Spleen (tissue), 11 donors: ENCODE results near the gene KCND2. TPM values are rescaled to one million over a fixed set of nuclear protein-coding genes. Genes with fewer than 3 reads are reported as not detected.

Source experiments
- DNase-seq: peaks from one replicate; pipeline ENCODE4 v3.0.0-alpha.2; 2020
- H3K27ac ChIP-seq, 8 donors: fragments of 200-600 bp; sonication (generic) in 7 of 8; 1 replicate in 4 of 8; 2 replicates in 4 of 8; pipeline versions ENCODE4 v1.5.0 to v1.8.0; 2016 to 2021; ENCODE audit warnings: inconsistent platforms in 4 of 8, mild to moderate bottlenecking in 4 of 8, moderate library complexity in 1 of 8
- H3K27me3 ChIP-seq, 7 donors: fragments of 200-600 bp; sonication (generic) in 6 of 7; replicated peaks in 1 of 7; 1 replicate in 4 of 7; 2 replicates in 3 of 7; pipeline versions ENCODE4 v1.5.0 to v1.8.0; 2016 to 2021; ENCODE audit warnings: inconsistent platforms in 3 of 7, mild to moderate bottlenecking in 1 of 7
- H3K36me3 ChIP-seq, 6 donors: fragments of 200-600 bp; sonication (generic) in 5 of 6; 1 replicate in 4 of 6; 2 replicates in 2 of 6; pipeline versions ENCODE4 v1.5.0 to v1.8.0; 2016 to 2021; ENCODE audit warnings: inconsistent platforms in 2 of 6
- H3K4me1 ChIP-seq, 6 donors: fragments of 200-600 bp; sonication (generic) in 5 of 6; 1 replicate in 3 of 6; 2 replicates in 3 of 6; pipeline versions ENCODE4 v1.5.0 to v1.8.0; 2016 to 2021; ENCODE audit warnings: inconsistent platforms in 3 of 6
- H3K4me3 ChIP-seq, 8 donors: fragments of 200-600 bp; sonication (generic) in 7 of 8; 1 replicate in 4 of 8; 2 replicates in 4 of 8; pipeline versions ENCODE4 v1.5.0 to v1.8.0; 2016 to 2021; ENCODE audit warnings: inconsistent platforms in 4 of 8, mild to moderate bottlenecking in 4 of 8, moderate library complexity in 2 of 8
- H3K9me3 ChIP-seq, 8 donors: fragments of 200-600 bp; sonication (generic) in 7 of 8; 1 replicate in 4 of 8; 2 replicates in 4 of 8; pipeline versions ENCODE4 v1.5.0 to v1.8.0; 2016 to 2021; ENCODE audit warnings: inconsistent platforms in 4 of 8
- POLR2A ChIP-seq, 3 donors: fragments of 450-650 bp; IDR thresholded peaks; one replicate each; pipeline ENCODE4 v1.5.1; 2017; ENCODE audit warnings: antibody characterized with exemption in 3 of 3, mild to moderate bottlenecking in 1 of 3
- POLR2AphosphoS5 ChIP-seq, 3 donors: sonication (generic); formaldehyde crosslinking; IDR thresholded peaks; one replicate each; pipeline ENCODE4 v1.5.1; 2017; ENCODE audit warnings: antibody characterized with exemption in 3 of 3
- WGBS, 5 donors: extraction: QIAGEN DNeasy Blood & Tissue Kit in 3 of 5; methylation state at CpG; one replicate each; pipeline versions ENCODE4 v1.1.5 to v1.1.7; 2013 to 2018; 5-methylcytosine and 5-hydroxymethylcytosine counted together
- intact Hi-C: fragments of 100-400 bp; cut with DNase I; formaldehyde crosslinking; loops from one replicate; pipeline ENCODE4 v1.15.0; 2023; ENCODE audit warnings: low total_unique reads
- polyA plus RNA-seq, 3 donors: library from polyadenylated mRNA; stranded (reverse); fragments of 200-250 nt; gene quantifications; one replicate each; pipeline ENCODE4 v1.2.1, GENCODE V29; 2013
- total RNA-seq, 7 donors: library from RNA; depleted of rRNA in 3 of 7; stranded (reverse); fragments of >200 nt in 3 of 7; fragmentation: NEBNext Ultra II Directional in 4 of 7; extraction: Animal tissue kit (Norgen Biotek cat#: 25700) in 4 of 7; gene quantifications; one replicate each; pipeline versions ENCODE4 v1.1.0 to v1.2.1, GENCODE V29; 2016 to 2021
- TF ChIP-seq, protein P1 (sequence below), 11 experiments: fragments of 200-600 bp in 7 of 11; fragments of 450-650 bp in 4 of 11; sonication (generic) in 4 of 11; IDR thresholded peaks in 8 of 11; conservative IDR thresholded peaks in 3 of 11; 1 replicate in 7 of 11; 2 replicates in 4 of 11; pipeline versions ENCODE4 v1.4.0 to v1.8.0; 2016 to 2021; ENCODE audit warnings: antibody characterized with exemption in 11 of 11, inconsistent platforms in 4 of 11, mild to moderate bottlenecking in 1 of 11
- donor health status: healthy with polysubstance abuse.
- donor health status: DM: no; HTN: no; CAD: no; lungs with moderate emphysema.
- donor health status: DM: no; HTN: no; CAD: no.
- donor health status: Bipolar disorder and iron deficiency.
- donor health status: healthy.
- donor health status: DM: no; HTN: no; CAD: no.
- donor health status: DM: yes; HTN: yes; CAD: no.

KCND2 gene
- total and polyA plus RNA-seq, 10 donors: 0.02 to 0.80 (median 0.26) TPM; not detected in 1

DNA sequence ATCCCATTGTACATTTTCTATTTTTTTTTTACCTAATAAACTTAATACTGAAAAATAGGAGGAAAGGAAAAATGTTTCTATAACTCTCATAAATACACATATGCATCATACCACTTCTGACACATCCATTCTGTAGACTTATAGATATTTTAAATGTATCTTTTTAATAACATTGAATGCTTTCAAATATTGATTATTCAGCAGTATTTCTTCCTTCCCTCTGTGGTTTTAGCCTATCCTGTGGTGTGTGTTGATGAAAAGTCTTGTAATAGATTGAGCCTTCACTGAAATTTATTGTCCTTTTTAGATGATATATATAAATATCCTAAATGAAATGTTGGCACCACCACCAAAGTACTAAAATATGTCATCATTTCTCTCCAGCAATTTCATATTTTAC lies 366.9 kb downstream of the KCND2 start:
- TF ChIP-seq, protein P1, sequence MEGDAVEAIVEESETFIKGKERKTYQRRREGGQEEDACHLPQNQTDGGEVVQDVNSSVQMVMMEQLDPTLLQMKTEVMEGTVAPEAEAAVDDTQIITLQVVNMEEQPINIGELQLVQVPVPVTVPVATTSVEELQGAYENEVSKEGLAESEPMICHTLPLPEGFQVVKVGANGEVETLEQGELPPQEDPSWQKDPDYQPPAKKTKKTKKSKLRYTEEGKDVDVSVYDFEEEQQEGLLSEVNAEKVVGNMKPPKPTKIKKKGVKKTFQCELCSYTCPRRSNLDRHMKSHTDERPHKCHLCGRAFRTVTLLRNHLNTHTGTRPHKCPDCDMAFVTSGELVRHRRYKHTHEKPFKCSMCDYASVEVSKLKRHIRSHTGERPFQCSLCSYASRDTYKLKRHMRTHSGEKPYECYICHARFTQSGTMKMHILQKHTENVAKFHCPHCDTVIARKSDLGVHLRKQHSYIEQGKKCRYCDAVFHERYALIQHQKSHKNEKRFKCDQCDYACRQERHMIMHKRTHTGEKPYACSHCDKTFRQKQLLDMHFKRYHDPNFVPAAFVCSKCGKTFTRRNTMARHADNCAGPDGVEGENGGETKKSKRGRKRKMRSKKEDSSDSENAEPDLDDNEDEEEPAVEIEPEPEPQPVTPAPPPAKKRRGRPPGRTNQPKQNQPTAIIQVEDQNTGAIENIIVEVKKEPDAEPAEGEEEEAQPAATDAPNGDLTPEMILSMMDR (IDR thresholded peaks at IDR 0.05 in 8 of 11, conservative IDR thresholded peaks at IDR 0.05 in 3 of 11): no peak
- TF ChIP-seq POLR2AphosphoS5 (IDR thresholded peaks at IDR 0.05): no peak
- no peak for TF ChIP-seq POLR2A (IDR thresholded peaks at IDR 0.05)
- no peak for DNase-seq
- Histone ChIP-seq H3K9me3 (no peaks in the 10 kb centered on the region), H3K27me3 (no peaks in the 10 kb centered on the region), H3K4me1 (no peaks in the 10 kb centered on the region), H3K27ac (no peak overlapping the region), H3K36me3 (no peaks in the 10 kb centered on the region), H3K4me3 (no peak overlapping the region)
- intact Hi-C loops: no loop called here

DNA sequence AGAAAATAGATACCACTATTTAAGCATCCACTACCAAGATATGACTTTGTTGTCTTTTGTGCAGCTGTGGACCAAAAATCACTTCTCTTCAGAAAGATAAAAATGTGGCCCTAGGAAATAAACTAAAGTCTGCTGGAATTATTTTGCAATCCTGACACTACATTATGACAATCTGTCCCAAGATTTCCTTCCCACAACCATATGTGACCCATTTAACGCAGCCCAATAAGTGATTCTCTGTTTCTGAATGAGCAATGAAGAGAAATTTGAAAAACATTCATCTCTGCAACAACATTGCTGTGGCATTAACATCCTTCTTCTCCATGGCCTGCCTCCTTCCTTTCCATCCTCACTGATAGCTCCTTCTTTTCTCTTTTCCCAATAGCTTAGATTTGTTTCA lies 373.0 kb downstream of the KCND2 start:
- WGBS, 5 donors: 62 to 83% (median 81%) methylated on average over 1 of the region's 1 CpG
- TF ChIP-seq POLR2A (IDR thresholded peaks at IDR 0.05) (no peak), POLR2AphosphoS5 (IDR thresholded peaks at IDR 0.05) (no peak)
- TF ChIP-seq, protein P1 (IDR thresholded peaks at IDR 0.05 in 8 of 11, conservative IDR thresholded peaks at IDR 0.05 in 3 of 11): no peak
- Histone ChIP-seq H3K4me3 (no peak overlapping the region), H3K36me3 (no peaks in the 10 kb centered on the region), H3K27me3 (no peaks in the 10 kb centered on the region), H3K9me3 (no peaks in the 10 kb centered on the region), H3K4me1 (no peaks in the 10 kb centered on the region), H3K27ac (no peak overlapping the region)
- intact Hi-C loops: no loop called here
- no peak for DNase-seq

DNA sequence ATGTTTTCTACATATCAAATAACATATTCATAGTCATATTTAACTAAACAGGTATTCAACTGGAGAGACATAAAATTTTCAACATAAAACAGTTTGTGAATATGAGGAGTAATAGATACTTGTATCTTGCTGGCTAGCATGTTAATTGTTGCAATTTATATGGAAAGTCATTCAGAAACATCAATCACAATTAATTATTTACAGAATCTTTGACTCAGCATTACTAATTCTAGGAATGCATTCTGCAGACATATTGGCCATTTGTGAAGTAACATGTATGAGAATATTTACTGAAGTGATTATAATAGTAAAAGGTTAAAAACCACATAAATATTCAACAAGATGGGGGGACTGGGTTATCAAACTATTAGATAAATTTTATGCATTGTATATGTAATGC lies 381.3 kb downstream of the KCND2 start:
- TF ChIP-seq POLR2A (IDR thresholded peaks at IDR 0.05) (no peak), POLR2AphosphoS5 (IDR thresholded peaks at IDR 0.05) (no peak)
- TF ChIP-seq, protein P1 (IDR thresholded peaks at IDR 0.05 in 8 of 11, conservative IDR thresholded peaks at IDR 0.05 in 3 of 11): no peak
- intact Hi-C loops: no loop called here
- Histone ChIP-seq H3K27me3 (no peaks in the 10 kb centered on the region), H3K9me3 (peaks cover 0 to 11% (median 0%) of the 10 kb centered on the region in 8 donors), H3K27ac (no peak overlapping the region), H3K4me1 (no peaks in the 10 kb centered on the region), H3K4me3 (no peak overlapping the region), H3K36me3 (no peaks in the 10 kb centered on the region)
- DNase-seq: no peak

DNA sequence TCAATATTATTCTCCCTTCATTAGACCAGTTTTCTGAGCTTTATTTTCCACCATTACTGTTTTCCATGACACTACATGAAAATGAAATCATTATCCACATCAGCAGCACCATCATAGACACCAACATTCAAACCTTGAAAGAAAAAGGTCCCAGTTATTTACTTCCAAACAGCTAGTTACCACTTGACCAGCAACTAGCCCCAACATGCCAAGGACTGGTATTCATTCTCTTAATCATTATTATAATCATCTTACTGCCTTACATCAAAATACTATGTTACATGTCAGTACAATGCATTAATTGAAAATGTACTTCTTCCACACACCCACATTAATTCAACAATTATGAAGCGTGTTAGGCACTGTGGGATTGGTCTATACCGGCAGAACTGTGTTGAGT lies 385.5 kb downstream of the KCND2 start:
- Histone ChIP-seq H3K9me3 (no peaks in the 10 kb centered on the region), H3K27ac (no peak overlapping the region), H3K4me3 (no peak overlapping the region), H3K4me1 (no peaks in the 10 kb centered on the region), H3K36me3 (no peaks in the 10 kb centered on the region), H3K27me3 (no peaks in the 10 kb centered on the region)
- DNase-seq: no peak
- WGBS, 5 donors: 85 to 97% (median 91%) methylated on average over 2 of the region's 2 CpGs
- TF ChIP-seq, protein P1 (IDR thresholded peaks at IDR 0.05 in 8 of 11, conservative IDR thresholded peaks at IDR 0.05 in 3 of 11): no peak
- no peak for TF ChIP-seq POLR2AphosphoS5 (IDR thresholded peaks at IDR 0.05)
- TF ChIP-seq POLR2A (IDR thresholded peaks at IDR 0.05): no peak
- intact Hi-C loops: no loop called here
